Gastrocnemius medialis (tissue), 4 donors: Measurements from ENCODE around the gene GSTM1.

Experiments
- CTCF ChIP-seq, 5 experiments: fragments of 450-650 bp in 3 of 5; fragments of 200-600 bp in 2 of 5; sonication (generic) in 2 of 5; IDR thresholded peaks in 4 of 5; conservative IDR thresholded peaks in 1 of 5; 1 replicate in 4 of 5; 2 replicates in 1 of 5; pipeline ENCODE4 v1.5.1; 2016 to 2019; ENCODE audit warnings: antibody characterized with exemption in 5 of 5, mild to moderate bottlenecking in 3 of 5, moderate library complexity in 3 of 5
- POLR2A ChIP-seq, 2 donors: fragments of 450-650 bp; IDR thresholded peaks; one replicate each; pipeline ENCODE4 v1.6.1; 2017; ENCODE audit warnings: antibody characterized with exemption in 2 of 2, mild to moderate bottlenecking in 2 of 2, moderate library complexity in 2 of 2

GRCh38 chr1:109659997-109660690 is 27.5 kb upstream of the GSTM1 start:
- TF ChIP-seq CTCF (IDR thresholded peaks at IDR 0.05 in 4 of 5, conservative IDR thresholded peaks at IDR 0.05 in 1 of 5) (no peak), POLR2A (IDR thresholded peaks at IDR 0.05) (no peak)
